Ovary (tissue), 9 donors: ENCODE measurements around the gene TEX13A. TPM values are rescaled to one million over a fixed set of nuclear protein-coding genes. Genes with fewer than 3 reads are reported as not detected.

Experiments used
- DNase-seq, 5 donors: peaks; one replicate each; pipeline ENCODE4 v3.0.0-alpha.2; 2019 to 2020
- H3K27ac ChIP-seq, 2 donors: fragments of 200-600 bp; one replicate each; pipeline versions ENCODE4 v1.5.1 to v1.8.0; 2019 to 2022
- H3K27me3 ChIP-seq: fragments of 200-600 bp; one replicate; pipeline ENCODE4 v1.8.0; 2022
- H3K36me3 ChIP-seq: fragments of 200-600 bp; sonication (generic); one replicate; pipeline ENCODE4 v1.5.1; 2019
- H3K4me1 ChIP-seq: one replicate; pipeline ENCODE4 v1.8.1; 2013; ENCODE audit warnings: mild to moderate bottlenecking, moderate library complexity; ENCODE audit not compliant: insufficient read depth
- H3K4me3 ChIP-seq: fragments of 200-600 bp; sonication (generic); one replicate; pipeline ENCODE4 v1.5.1; 2017
- H3K9me3 ChIP-seq, 2 donors: fragments of 200-600 bp in 1 of 2; sonication (generic) in 1 of 2; one replicate each; pipeline versions ENCODE4 v1.5.1 to v1.8.1; 2013 to 2019; ENCODE audit warnings: mild to moderate bottlenecking in 1 of 2, moderate library complexity in 1 of 2
- EP300 ChIP-seq: sonication (generic); formaldehyde crosslinking; IDR thresholded peaks from one replicate; pipeline ENCODE4 v1.6.1; 2017; ENCODE audit warnings: antibody characterized with exemption
- POLR2A ChIP-seq: fragments of 450-650 bp; IDR thresholded peaks from one replicate; pipeline ENCODE4 v1.6.1; 2017; ENCODE audit warnings: antibody characterized with exemption, mild to moderate bottlenecking, moderate library complexity
- WGBS, 3 donors: extraction: QIAGEN DNeasy Blood & Tissue Kit in 1 of 3; methylation state at CpG; one replicate each; pipeline versions ENCODE4 v1.1.5 to v1.1.7; 2013 to 2017; 5-methylcytosine and 5-hydroxymethylcytosine counted together
- intact Hi-C, 4 donors: fragments of 100-400 bp; cut with DNase I; formaldehyde crosslinking; loops; one replicate each; pipeline versions ENCODE4 v1.11.0 to v1.15.1; 2022 to 2023
- polyA plus RNA-seq, 2 donors: library from polyadenylated mRNA; stranded (reverse); fragments of 200-250 nt in 1 of 2; fragments of 350-450 nt in 1 of 2; fragmentation: Illumina TruSeq in 1 of 2; extraction: RNeasy Lipid Tissue Mini Kit (QIAGEN cat#74804) in 1 of 2; gene quantifications; one replicate each; pipeline ENCODE4 v1.2.3, GENCODE V29; 2013 to 2014
- total RNA-seq, 7 donors: library from RNA; depleted of rRNA in 2 of 7; stranded (reverse); fragments of >200 nt in 2 of 7; fragmentation: NEBNext Ultra II Directional in 3 of 7; extraction: Animal tissue kit (Norgen Biotek cat#: 25700) in 3 of 7; gene quantifications; one replicate each; pipeline versions ENCODE4 v1.1.0 to v1.2.4, GENCODE V29; 2016 to 2023
- TF ChIP-seq, protein P1 (sequence below), 3 donors: fragments of 450-650 bp in 2 of 3; fragments of 200-600 bp in 1 of 3; IDR thresholded peaks; one replicate each; pipeline versions ENCODE4 v1.5.1 to v1.8.0; 2016 to 2022; ENCODE audit warnings: antibody characterized with exemption in 3 of 3, mild to moderate bottlenecking in 1 of 3
- donor health status: DM: no; HTN: no; CAD: no; lungs with moderate emphysema.
- donor health status: DM: no; HTN: no; CAD: no.
- donor health status: Bipolar disorder and iron deficiency.
- donor health status: DM: yes; HTN: yes; CAD: no.
- donor health status: DM: no; HTN: no; CAD: no.
- donor health status: DM: yes; HTN: yes; CAD: no.

TEX13A gene
- total and polyA plus RNA-seq, 9 donors, result not detected

DNA sequence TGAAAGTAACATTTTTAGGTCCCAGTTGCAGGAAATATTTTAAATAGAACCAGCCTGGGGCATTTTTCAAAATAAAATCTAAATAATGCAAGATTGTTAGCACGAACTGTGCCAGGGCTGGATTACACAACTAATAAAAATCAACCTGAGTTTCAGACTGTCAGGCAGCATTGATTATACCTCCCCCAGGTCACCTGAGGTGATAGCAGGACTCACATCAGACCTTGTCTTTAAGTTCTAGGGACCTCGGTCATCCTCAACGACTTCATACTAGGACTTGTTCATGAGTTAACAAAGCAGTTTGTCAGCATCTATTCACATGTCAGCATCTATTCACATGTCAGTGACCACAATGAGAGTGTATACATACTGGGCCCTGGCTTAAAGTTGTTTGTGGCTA lies 8.7 kb upstream of the TEX13A start:
- no peaks in the 10 kb centered on the region for H3K9me3 ChIP-seq
- H3K4me3 ChIP-seq, result no peak overlapping the region
- H3K36me3 ChIP-seq, result no peaks in the 10 kb centered on the region
- TF ChIP-seq POLR2A (no peak), EP300 (no peak)
- TF ChIP-seq, protein P1, sequence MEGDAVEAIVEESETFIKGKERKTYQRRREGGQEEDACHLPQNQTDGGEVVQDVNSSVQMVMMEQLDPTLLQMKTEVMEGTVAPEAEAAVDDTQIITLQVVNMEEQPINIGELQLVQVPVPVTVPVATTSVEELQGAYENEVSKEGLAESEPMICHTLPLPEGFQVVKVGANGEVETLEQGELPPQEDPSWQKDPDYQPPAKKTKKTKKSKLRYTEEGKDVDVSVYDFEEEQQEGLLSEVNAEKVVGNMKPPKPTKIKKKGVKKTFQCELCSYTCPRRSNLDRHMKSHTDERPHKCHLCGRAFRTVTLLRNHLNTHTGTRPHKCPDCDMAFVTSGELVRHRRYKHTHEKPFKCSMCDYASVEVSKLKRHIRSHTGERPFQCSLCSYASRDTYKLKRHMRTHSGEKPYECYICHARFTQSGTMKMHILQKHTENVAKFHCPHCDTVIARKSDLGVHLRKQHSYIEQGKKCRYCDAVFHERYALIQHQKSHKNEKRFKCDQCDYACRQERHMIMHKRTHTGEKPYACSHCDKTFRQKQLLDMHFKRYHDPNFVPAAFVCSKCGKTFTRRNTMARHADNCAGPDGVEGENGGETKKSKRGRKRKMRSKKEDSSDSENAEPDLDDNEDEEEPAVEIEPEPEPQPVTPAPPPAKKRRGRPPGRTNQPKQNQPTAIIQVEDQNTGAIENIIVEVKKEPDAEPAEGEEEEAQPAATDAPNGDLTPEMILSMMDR (IDR thresholded peaks at IDR 0.05), result no peak
- H3K4me1 ChIP-seq, result no peaks in the 10 kb centered on the region
- 72 to 79% (median 76%) methylated on average over 3 of the region's 3 CpGs for WGBS, 3 donors
- no peak for DNase-seq
- no peaks in the 10 kb centered on the region for H3K27me3 ChIP-seq
- no peak overlapping the region for H3K27ac ChIP-seq
- intact Hi-C loops, result no loop called here

DNA sequence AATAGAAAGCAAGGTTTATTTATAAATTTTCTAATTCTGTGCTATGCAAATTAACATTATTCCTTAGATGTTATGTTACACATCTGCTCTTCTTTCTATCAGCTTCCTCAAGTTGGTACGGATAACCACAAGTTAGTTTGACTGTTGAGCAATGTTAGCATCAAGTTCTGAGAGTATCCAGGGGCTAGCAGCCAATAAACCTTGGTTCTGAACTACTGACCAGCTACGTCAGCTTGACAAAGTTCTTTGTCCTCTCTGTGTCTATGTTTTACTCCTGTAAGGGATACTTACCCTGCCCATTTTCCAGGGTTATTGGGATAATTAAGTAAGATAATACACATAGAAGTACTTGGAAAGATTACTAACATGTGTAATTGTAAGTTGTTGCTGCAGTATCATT lies 8.1 kb upstream of the TEX13A start:
- TF ChIP-seq, protein P1 (IDR thresholded peaks at IDR 0.05), result no peak
- TF ChIP-seq POLR2A, result no peak
- TF ChIP-seq EP300, result no peak
- DNase-seq, result no peak
- no peak overlapping the region for H3K4me3 ChIP-seq
- H3K27ac ChIP-seq, result no peak overlapping the region
- no peaks in the 10 kb centered on the region for H3K9me3 ChIP-seq
- H3K27me3 ChIP-seq, result no peaks in the 10 kb centered on the region
- H3K36me3 ChIP-seq, result no peaks in the 10 kb centered on the region
- intact Hi-C loops, result no loop called here
- 45 to 67% (median 55%) methylated on average over 2 of the region's 2 CpGs for WGBS, 3 donors
- H3K4me1 ChIP-seq, result no peaks in the 10 kb centered on the region

DNA sequence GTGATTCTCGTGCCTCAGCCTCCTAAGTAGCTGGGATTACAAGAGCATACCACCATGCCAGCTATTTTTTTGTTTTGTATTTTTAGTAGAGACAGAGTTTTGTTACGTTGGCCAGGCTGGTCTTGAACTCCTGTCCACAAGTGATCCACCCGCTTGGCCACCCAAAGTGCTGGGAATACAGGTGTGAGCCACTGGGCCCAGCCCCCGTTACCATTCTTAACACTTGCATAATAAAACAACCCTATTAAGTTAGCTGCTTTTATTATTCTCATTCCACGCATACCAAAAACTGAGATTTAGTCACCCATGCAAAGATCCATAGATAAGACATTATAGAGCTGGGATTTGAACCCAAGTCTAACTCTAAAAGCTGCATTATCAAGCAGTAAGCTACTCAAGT lies 6.0 kb upstream of the TEX13A start:
- Histone ChIP-seq H3K27me3 (no peaks in the 10 kb centered on the region), H3K4me1 (no peaks in the 10 kb centered on the region), H3K36me3 (no peaks in the 10 kb centered on the region), H3K27ac (no peak overlapping the region), H3K9me3 (no peaks in the 10 kb centered on the region), H3K4me3 (no peak overlapping the region)
- WGBS, 3 donors, result 61 to 74% (median 70%) methylated on average over 5 of the region's 5 CpGs
- no peak for DNase-seq
- TF ChIP-seq, protein P1 (IDR thresholded peaks at IDR 0.05), result no peak
- TF ChIP-seq EP300 (no peak), POLR2A (no peak)
- intact Hi-C loops, result no loop called here

DNA sequence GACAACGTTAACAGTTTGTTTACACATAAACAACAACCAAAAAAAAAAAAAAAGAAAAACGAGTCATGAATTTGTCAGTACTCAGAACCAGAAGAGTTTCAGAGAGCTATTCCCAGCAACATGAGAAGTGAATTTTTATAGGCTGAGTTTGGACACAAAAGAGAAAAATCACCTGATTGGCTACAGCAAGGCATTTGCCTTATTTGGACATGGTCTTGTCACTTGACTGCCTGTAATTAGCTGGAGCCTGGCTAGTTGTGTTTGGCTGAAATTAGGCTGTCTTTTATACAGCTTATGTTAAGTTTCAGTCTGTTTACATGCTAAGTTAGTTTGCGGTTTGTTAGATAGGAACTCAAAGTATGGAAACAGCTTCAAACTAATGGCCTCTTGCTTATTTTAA lies 880 bp upstream of the TEX13A start:
- TF ChIP-seq, protein P1 (IDR thresholded peaks at IDR 0.05), result no peak
- no peak for TF ChIP-seq POLR2A
- TF ChIP-seq EP300, result no peak
- Histone ChIP-seq H3K27ac (no peak overlapping the region), H3K4me1 (no peaks in the 10 kb centered on the region), H3K9me3 (no peaks in the 10 kb centered on the region), H3K36me3 (no peaks in the 10 kb centered on the region), H3K4me3 (no peak overlapping the region), H3K27me3 (no peaks in the 10 kb centered on the region)
- intact Hi-C loops, result no loop called here
- DNase-seq, result no peak
- WGBS, 3 donors, result 53 to 68% (median 60%) methylated on average over 3 of the region's 3 CpGs
